Thymus (tissue), 11 donors: ENCODE results near the gene AOX1. TPM values are rescaled to one million over a fixed set of nuclear protein-coding genes. Genes with fewer than 3 reads are reported as not detected.

Source experiments
- DNase-seq, 9 donors: peaks; one replicate each; pipeline ENCODE4 v3.0.0-alpha.2; 2013; ENCODE audit warnings: low spot score in 9 of 9, low read depth in 6 of 9, missing footprints in 1 of 9
- H3K27ac ChIP-seq, 2 donors: one replicate each; pipeline ENCODE4 v1.5.1; 2013; ENCODE audit warnings: control low read depth in 1 of 2, low read depth in 1 of 2, low read length in 1 of 2, mild to moderate bottlenecking in 1 of 2, moderate library complexity in 1 of 2
- H3K27me3 ChIP-seq, 2 donors: one replicate each; pipeline ENCODE4 v1.5.1; 2013; ENCODE audit warnings: low read length in 1 of 2; ENCODE audit not compliant: control insufficient read depth in 2 of 2, insufficient read depth in 1 of 2
- H3K36me3 ChIP-seq, 2 donors: one replicate each; pipeline ENCODE4 v1.5.1; 2013; ENCODE audit warnings: low read length in 1 of 2, mild to moderate bottlenecking in 1 of 2, moderate library complexity in 1 of 2; ENCODE audit not compliant: control insufficient read depth in 2 of 2, insufficient read depth in 2 of 2
- H3K4me1 ChIP-seq, 2 donors: one replicate each; pipeline ENCODE4 v1.5.1; 2013; ENCODE audit warnings: low read length in 2 of 2; ENCODE audit not compliant: control insufficient read depth in 2 of 2, insufficient read depth in 2 of 2
- H3K4me3 ChIP-seq, 2 donors: one replicate each; pipeline ENCODE4 v1.5.1; 2013; ENCODE audit warnings: low read length in 2 of 2, control low read depth in 1 of 2, mild to moderate bottlenecking in 1 of 2
- H3K9me3 ChIP-seq, 2 donors: one replicate each; pipeline ENCODE4 v1.5.1; 2013; ENCODE audit warnings: low read length in 1 of 2, mild to moderate bottlenecking in 1 of 2; ENCODE audit not compliant: control insufficient read depth in 2 of 2, insufficient read depth in 1 of 2
- WGBS: extraction: QIAGEN DNeasy Blood & Tissue Kit; methylation state at CpG from one replicate; pipeline ENCODE4 v1.1.7; 2013; 5-methylcytosine and 5-hydroxymethylcytosine counted together
- polyA plus RNA-seq: library from polyadenylated mRNA; stranded (reverse); fragments of 200-250 nt; gene quantifications from one replicate; pipeline ENCODE4 v1.2.3, GENCODE V29; 2013
- total RNA-seq: library from RNA; stranded (reverse); fragments of 120-200 nt; gene quantifications from one replicate; pipeline ENCODE4 v1.2.4, GENCODE V29; 2013
- donor health status: healthy.

AOX1 gene
- total and polyA plus RNA-seq, 2 donors, result 0.42 to 10.7 TPM

DNA sequence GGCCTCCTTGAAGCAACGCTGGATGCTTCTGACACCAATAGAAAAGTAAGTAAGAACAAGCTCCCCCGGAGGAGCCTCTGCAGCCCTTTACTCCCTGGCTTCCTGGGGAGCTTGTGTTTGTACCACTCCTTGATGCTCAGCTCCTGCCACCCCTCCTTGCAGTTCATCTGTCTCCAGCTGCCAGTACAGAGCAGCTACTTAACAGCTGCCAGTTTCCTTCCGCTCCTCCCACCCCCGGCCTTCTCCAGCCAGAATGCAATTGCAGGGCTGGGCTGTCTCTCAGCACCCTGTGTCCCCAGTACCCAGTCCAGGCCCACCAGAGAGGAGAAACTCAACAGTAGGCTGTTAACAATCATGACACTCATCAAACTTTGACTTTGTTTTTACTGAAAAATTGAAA is 109.4 kb downstream of the AOX1 start:
- H3K27me3 ChIP-seq, result no peaks in the 10 kb centered on the region
- H3K9me3 ChIP-seq, result no peaks in the 10 kb centered on the region
- DNase-seq, result peak in 8 of 9 donors; percentile 67 to 92 (median 80)
- H3K36me3 ChIP-seq, result peaks cover 0 to 2% of the 10 kb centered on the region in 2 donors
- WGBS, result 5% methylated on average over 4 of the region's 4 CpGs
- H3K4me1 ChIP-seq, result peaks cover 36 to 66% of the 10 kb centered on the region in 2 donors
- peak overlapping the region; percentile 48 to 67 for H3K4me3 ChIP-seq
- H3K27ac ChIP-seq, result peak overlapping the region; percentile 97 to 99

DNA sequence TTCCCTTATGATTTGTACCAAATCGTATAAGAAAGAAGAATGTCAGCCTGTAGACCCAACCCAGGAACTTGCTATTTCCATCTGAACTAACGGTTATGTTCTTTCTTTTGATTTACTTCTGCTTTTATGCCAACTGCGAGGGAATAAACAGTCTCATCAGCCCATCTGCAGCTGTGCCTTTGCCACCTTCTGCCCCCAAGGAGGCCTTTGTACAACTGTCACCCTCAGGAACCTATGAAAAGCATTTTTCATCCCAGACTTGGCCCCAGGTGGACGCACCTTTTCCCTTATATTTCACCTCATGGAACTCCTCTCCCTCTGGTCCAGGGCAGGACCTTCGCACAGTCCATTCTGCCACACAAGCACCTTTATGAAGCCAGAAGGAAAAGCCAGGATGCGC is 109.8 kb downstream of the AOX1 start:
- peak overlapping the region; percentile 48 to 67 for H3K4me3 ChIP-seq
- peaks cover 0 to 4% of the 10 kb centered on the region in 2 donors for H3K36me3 ChIP-seq
- H3K4me1 ChIP-seq, result peaks cover 37 to 67% of the 10 kb centered on the region in 2 donors
- H3K9me3 ChIP-seq, result no peaks in the 10 kb centered on the region
- 11% methylated on average over 6 of the region's 6 CpGs for WGBS
- peak overlapping the region; percentile 87 to 97 for H3K27ac ChIP-seq
- DNase-seq, result peak in 6 of 9 donors; percentile 56 to 88 (median 74)
- no peaks in the 10 kb centered on the region for H3K27me3 ChIP-seq

DNA sequence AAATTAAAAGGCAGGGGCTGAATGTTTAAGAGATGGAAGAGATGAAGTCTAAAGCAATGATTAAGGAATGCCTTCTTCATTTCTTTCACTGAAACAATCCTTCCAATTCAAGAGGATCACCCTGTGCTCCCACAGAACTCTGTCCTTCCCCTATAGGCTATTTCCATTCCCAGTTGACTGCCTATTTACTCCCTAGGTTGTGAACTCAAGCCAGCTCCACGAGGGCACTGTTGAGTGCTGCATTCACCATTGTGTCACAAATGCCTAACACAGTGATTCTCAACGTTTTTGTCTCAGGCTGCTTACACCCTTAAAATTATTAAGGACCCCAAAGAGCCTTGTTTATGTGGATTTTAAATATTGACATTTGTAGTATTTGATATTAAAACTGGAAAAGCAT is 112.4 kb downstream of the AOX1 start:
- Histone ChIP-seq H3K4me3 (peak overlapping the region; percentile 48 to 67), H3K27me3 (no peaks in the 10 kb centered on the region), H3K9me3 (no peaks in the 10 kb centered on the region), H3K27ac (peak overlapping the region in 1 of 2 donors; percentile 64), H3K36me3 (peaks cover 0 to 13% of the 10 kb centered on the region in 2 donors), H3K4me1 (peaks cover 47 to 76% of the 10 kb centered on the region in 2 donors)
- DNase-seq, result peak in 1 of 9 donors; percentile 39
- WGBS, result 40% methylated on average over 2 of the region's 2 CpGs

DNA sequence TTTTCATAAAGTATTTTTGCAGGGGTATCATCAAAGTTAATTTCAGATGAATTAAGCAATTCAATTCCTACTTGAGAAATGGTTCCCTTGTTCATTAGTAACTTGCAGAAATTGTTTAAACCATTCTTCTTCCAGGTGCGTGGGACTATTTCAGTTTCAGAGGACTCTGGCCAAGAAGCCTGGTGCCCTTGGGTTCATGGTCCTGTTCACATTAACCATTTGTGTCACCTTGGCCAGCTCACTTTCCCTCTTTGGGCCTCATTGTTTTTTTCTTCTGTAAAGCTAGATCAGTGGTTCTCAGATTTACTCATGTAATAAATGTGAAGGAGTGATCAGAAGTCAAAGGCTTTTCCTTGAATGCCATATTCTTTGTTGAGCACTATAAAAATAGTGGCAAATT is 113.5 kb downstream of the AOX1 start:
- 0% methylated on average over 1 of the region's 1 CpG for WGBS

DNA sequence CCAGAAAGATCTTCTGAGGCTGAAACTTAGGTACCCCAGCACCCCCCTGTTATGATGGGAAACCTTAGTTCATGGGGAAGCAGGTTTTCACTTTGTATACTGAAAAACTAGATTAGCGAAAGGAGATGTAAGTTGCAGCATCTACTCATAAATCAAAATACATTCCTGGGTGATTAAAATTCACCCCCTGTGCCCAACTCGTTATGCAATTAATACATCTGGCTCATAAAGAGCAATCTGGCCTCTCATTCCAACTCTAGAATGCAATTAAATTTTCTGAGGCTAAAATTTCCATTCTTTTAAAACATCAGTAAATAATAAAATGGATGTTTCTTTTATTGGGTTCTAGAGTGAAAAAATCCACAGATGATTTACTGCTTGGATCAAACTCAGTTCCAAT is 115.0 kb downstream of the AOX1 start:
- no peak for DNase-seq
- WGBS, result 89% methylated on average over 2 of the region's 2 CpGs
- H3K9me3 ChIP-seq, result no peaks in the 10 kb centered on the region

More for the DNA sequence above, 113.5 kb downstream of the AOX1 start:
- peak overlapping the region in 1 of 2 donors; percentile 67 for H3K4me3 ChIP-seq
- no peaks in the 10 kb centered on the region for H3K27me3 ChIP-seq
- peaks cover 0 to 16% of the 10 kb centered on the region in 2 donors for H3K36me3 ChIP-seq
- peaks cover 40 to 70% of the 10 kb centered on the region in 2 donors for H3K4me1 ChIP-seq
- H3K9me3 ChIP-seq, result no peaks in the 10 kb centered on the region
- DNase-seq, result no peak
- no peak overlapping the region for H3K27ac ChIP-seq

DNA sequence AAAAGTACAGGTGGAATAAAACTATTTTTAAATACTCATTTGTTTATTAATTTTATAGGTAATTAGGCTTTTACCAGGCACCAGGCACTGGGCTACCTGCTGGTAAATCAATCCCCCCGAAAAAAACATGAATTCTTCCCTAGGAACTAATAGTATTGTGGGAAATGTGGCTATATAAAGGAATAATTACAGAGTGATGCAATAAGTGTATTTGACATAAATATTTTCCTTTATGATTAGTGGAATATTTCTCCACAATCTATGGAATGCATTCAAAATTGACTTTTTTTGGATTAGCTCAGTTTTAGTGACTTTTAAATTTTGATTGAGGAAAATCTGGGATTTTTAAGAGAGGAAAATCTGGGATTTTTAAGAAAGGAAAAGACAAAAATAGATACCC is 116.2 kb downstream of the AOX1 start:
- Histone ChIP-seq H3K4me1 (peaks cover 38 to 62% of the 10 kb centered on the region in 2 donors), H3K36me3 (peaks cover 0 to 19% of the 10 kb centered on the region in 2 donors), H3K27ac (peak overlapping the region in 1 of 2 donors; percentile 48), H3K27me3 (no peaks in the 10 kb centered on the region), H3K4me3 (no peak overlapping the region), H3K9me3 (no peaks in the 10 kb centered on the region)
- WGBS, result 95% methylated on average over 1 of the region's 1 CpG
- DNase-seq, result no peak

More for the DNA sequence above, 115.0 kb downstream of the AOX1 start:
- Histone ChIP-seq H3K27ac (no peak overlapping the region), H3K4me3 (no peak overlapping the region), H3K36me3 (peaks cover 0 to 16% of the 10 kb centered on the region in 2 donors), H3K27me3 (no peaks in the 10 kb centered on the region), H3K4me1 (peaks cover 42 to 69% of the 10 kb centered on the region in 2 donors)

DNA sequence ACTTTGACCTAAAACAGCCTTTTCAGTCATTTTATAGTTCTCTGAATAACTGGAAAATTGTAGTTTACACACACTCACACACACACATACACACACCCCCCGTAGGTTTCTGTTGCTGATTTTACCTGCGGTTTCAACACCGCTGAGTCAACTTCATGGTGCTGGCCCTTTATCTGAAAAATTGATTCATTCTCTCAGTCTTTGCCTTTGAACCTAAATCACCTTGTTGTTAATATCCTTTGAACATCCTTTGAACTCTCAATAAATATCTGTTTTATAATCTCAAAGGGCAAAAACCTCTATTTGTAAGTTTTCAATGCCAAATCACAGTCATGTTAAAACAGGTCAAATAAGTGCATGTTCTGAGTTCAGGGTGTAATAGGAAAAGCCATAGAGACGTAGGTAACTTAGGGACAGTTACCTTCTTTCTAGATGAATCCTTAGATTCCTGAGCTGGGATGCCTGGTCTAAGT is 116.9 kb downstream of the AOX1 start:
- H3K27ac ChIP-seq, result peak overlapping the region in 1 of 2 donors; percentile 45
- no peak overlapping the region for H3K4me3 ChIP-seq
- peaks cover 3 to 26% of the 10 kb centered on the region in 2 donors for H3K36me3 ChIP-seq
- WGBS, result 63% methylated on average over 4 of the region's 4 CpGs
- peaks cover 37 to 59% of the 10 kb centered on the region in 2 donors for H3K4me1 ChIP-seq
- no peaks in the 10 kb centered on the region for H3K27me3 ChIP-seq
- H3K9me3 ChIP-seq, result no peaks in the 10 kb centered on the region
- DNase-seq, result peak in 4 of 9 donors; percentile 29 to 59 (median 38)

DNA sequence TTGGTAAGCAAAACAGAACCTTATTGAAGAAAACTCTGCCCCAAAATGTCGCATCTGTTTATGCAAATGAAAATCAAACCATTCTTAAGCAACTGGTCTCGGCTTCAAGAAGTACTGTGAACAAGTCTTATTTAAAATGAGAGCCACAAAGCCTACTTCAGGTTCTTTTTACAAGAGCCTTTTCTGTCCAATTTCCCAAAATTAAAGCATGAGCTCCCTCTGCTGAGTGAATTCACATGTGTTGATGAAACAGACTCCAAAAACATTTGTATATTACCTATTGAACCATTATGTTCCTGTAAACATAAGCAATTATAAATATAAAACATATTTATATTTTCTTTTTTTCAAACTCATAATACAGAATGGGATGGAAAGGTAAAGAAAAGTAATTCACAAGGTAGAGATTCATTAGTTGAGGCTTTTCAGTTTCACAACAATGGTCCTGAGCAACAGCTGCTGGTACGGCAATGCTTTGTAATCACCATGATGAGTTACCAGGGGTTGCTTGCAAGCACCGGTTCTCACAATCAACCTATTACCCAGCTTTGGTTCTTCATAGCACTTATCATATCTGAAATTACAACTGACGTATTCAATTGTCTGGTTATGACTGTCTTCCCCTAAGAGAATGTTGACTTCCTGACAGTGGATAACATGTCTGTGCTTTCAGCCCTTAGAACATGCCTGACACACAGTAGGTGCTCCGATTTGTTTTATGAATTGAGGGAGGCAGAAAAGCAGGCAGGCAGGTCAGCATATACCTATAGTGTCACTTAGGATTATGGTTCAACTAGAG is 117.5 kb downstream of the AOX1 start:
- Histone ChIP-seq H3K9me3 (no peaks in the 10 kb centered on the region), H3K4me1 (peaks cover 37 to 53% of the 10 kb centered on the region in 2 donors), H3K36me3 (peaks cover 3 to 29% of the 10 kb centered on the region in 2 donors), H3K27ac (peak overlapping the region in 1 of 2 donors; percentile 45), H3K27me3 (no peaks in the 10 kb centered on the region), H3K4me3 (no peak overlapping the region)
- WGBS, result 55% methylated on average over 6 of the region's 6 CpGs
- peak; percentile 43 to 89 (median 72) for DNase-seq

DNA sequence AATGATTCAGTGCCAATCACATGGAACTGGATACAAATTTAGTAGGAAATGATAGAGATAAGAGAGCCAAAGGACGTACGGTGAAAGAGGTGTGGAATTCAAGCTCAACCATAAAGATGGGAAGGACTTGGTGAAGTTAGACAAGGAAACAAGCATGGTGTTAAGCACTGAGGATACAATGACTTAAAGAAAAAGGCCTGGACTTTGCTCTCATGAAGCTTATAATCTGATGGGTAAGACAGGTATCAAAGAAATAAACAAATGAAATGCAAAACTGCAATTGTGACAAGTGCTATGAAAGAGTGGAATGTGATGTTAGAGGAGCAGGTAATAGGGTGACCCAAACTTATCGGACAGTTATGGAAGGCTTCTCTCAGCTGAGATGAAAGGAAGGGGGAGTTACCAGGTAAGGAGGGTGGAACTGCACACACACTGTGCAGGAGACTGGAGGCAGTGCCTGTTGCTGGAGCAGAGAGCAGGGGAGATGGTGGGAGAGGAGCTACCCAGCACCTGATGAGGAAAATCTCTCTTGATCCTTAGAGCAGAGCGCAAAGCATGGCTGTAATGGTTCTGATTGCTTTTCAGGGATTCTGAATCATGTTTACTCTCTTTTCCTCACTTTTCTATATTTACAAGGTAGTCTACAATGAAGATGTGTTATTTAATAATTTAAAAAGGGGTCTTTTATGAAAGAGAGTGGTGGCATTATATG is 118.3 kb downstream of the AOX1 start:
- H3K27ac ChIP-seq, result no peak overlapping the region
- H3K4me1 ChIP-seq, result peaks cover 33 to 48% of the 10 kb centered on the region in 2 donors
- H3K36me3 ChIP-seq, result peaks cover 3 to 32% of the 10 kb centered on the region in 2 donors
- no peak overlapping the region for H3K4me3 ChIP-seq
- 72% methylated on average over 4 of the region's 4 CpGs for WGBS
- H3K27me3 ChIP-seq, result no peaks in the 10 kb centered on the region
- no peak for DNase-seq
- H3K9me3 ChIP-seq, result no peaks in the 10 kb centered on the region
